ENCODE results near the gene KLK14. TPM values are rescaled to one million over a fixed set of nuclear protein-coding genes. Genes with fewer than 3 reads are reported as not detected.

The KLK14 gene
- total and polyA plus RNA-seq, 10 of the 15 experiments (the other 5 are each of a cell fraction or from before 2014, with no cell fraction given) = not detected

DNA sequence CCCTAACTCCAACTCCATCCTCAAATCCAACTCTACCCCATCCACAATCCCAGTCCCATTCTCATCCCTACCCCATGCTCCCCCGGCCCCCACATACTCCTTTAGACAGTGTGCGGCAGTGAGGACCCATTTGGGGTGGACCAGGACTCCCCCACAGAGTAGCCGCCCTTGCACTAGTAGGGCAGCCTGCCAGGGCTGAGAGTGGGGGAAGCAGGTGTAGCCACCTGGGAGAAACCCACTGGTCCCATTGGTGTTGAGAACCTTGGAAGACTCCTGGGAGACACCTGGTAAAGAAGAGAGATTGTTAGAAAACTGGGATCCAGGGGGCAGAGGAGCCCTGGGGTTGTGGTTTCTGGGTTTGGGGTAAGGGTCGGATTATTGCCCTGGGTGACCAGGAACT, 22.4 kb downstream of the KLK14 start:
- no peak for TF ChIP-seq CHD2 (IDR thresholded peaks at IDR 0.05; ENCODE audit: borderline replicate concordance, low read depth, low read length)
- no peak for TF ChIP-seq SMARCA5 (IDR thresholded peaks at IDR 0.05)
- no peak for TF ChIP-seq POLR2A (IDR thresholded peaks at IDR 0.05; ENCODE audit: low read depth, low read length)
- no peak for TF ChIP-seq NFYA (IDR thresholded peaks at IDR 0.05; ENCODE audit: borderline replicate concordance, low read depth, low read length)
- TF ChIP-seq, protein P1, sequence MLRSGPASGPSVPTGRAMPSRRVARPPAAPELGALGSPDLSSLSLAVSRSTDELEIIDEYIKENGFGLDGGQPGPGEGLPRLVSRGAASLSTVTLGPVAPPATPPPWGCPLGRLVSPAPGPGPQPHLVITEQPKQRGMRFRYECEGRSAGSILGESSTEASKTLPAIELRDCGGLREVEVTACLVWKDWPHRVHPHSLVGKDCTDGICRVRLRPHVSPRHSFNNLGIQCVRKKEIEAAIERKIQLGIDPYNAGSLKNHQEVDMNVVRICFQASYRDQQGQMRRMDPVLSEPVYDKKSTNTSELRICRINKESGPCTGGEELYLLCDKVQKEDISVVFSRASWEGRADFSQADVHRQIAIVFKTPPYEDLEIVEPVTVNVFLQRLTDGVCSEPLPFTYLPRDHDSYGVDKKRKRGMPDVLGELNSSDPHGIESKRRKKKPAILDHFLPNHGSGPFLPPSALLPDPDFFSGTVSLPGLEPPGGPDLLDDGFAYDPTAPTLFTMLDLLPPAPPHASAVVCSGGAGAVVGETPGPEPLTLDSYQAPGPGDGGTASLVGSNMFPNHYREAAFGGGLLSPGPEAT (IDR thresholded peaks at IDR 0.05; ENCODE audit: low read depth) = no peak
- TF ChIP-seq, protein P2, sequence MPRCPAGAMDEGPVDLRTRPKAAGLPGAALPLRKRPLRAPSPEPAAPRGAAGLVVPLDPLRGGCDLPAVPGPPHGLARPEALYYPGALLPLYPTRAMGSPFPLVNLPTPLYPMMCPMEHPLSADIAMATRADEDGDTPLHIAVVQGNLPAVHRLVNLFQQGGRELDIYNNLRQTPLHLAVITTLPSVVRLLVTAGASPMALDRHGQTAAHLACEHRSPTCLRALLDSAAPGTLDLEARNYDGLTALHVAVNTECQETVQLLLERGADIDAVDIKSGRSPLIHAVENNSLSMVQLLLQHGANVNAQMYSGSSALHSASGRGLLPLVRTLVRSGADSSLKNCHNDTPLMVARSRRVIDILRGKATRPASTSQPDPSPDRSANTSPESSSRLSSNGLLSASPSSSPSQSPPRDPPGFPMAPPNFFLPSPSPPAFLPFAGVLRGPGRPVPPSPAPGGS (IDR thresholded peaks at IDR 0.05; ENCODE audit: borderline replicate concordance, insufficient read depth, low read depth, low read length, poor library complexity, severe bottlenecking) = no peak
- no peak for TF ChIP-seq SUZ12 (IDR thresholded peaks at IDR 0.05; ENCODE audit: unreplicated experiment)
- H3K27me3 ChIP-seq (replicated peaks in 1 of 2; ENCODE audit: control insufficient read depth in 2 of 2, insufficient read depth in 2 of 2, low read length in 1 of 2) = no peaks in the 10 kb centered on the region
- no peak overlapping the region for H3K27ac ChIP-seq (ENCODE audit: control insufficient read depth, insufficient read depth)
- no peaks in the 10 kb centered on the region for H3K4me1 ChIP-seq (ENCODE audit: control insufficient read depth, insufficient read depth, low read length)
- H3K4me3 ChIP-seq = no peak overlapping the region
- POLR2A ChIA-PET = no interaction called here
- intact Hi-C loops (cut with micrococcal nuclease; ENCODE audit: unreplicated experiment) (no loop called here), in situ Hi-C loops (cut with MboI) (no loop called here)
- H3K9ac ChIP-seq (ENCODE audit: control insufficient read depth, insufficient read depth, low read length) = no peak overlapping the region
- FAIRE-seq (no peak), ATAC-seq (no peak), DNase-seq (ENCODE audit: low read depth, low spot score) (no peak)
- H3K36me3 ChIP-seq (ENCODE audit: control insufficient read depth in 2 of 2, insufficient read depth in 2 of 2, low read length in 1 of 2) = no peaks in the 10 kb centered on the region
- CTCF ChIA-PET = no interaction called here
- SMC1A ChIA-PET (ENCODE audit: uncharacterized antibody, unreplicated experiment) = no interaction called here
- WGBS (ENCODE audit: insufficient coverage, insufficient replicate concordance, low lambda C conversion rate, missing lambda C conversion rate) = 31% methylated on average over 4 of the region's 4 CpGs
- no TSS peak for BruUV-seq (replicated peaks)
- no peaks in the 10 kb centered on the region for H4K20me1 ChIP-seq (ENCODE audit: control insufficient read depth, insufficient read depth)
- RAD21 ChIA-PET (ENCODE audit: unreplicated experiment) = no interaction called here
- no peaks in the 10 kb centered on the region for H3K9me3 ChIP-seq (replicated peaks; ENCODE audit: control insufficient read depth, insufficient read depth, low read length)
- no peaks in the 10 kb centered on the region for H3K79me2 ChIP-seq (ENCODE audit: control insufficient read depth, insufficient read depth, low read length)
- H2AFZ ChIP-seq (ENCODE audit: control insufficient read depth, low read depth, low read length) = no peak overlapping the region
- no peak overlapping the region for H3K4me2 ChIP-seq (ENCODE audit: control insufficient read depth, insufficient read depth)
